SU-DHL-6 (cell line): ENCODE results near the gene CCNI.

Source experiments
- EZH2phosphoT487 ChIP-seq: fragments of 200-600 bp; sonication (generic), shearing (Covaris generic); conservative IDR thresholded peaks from 2 replicates; pipeline ENCODE4 v1.6.1; 2018; ENCODE audit warnings: mild to moderate bottlenecking, antibody characterized with exemption, low read length, moderate library complexity, mixed read lengths
- TF ChIP-seq, protein P1 (sequence below): fragments of 200-600 bp; sonication (generic); IDR thresholded peaks from one replicate; pipeline ENCODE4 v1.5.1; 2017; ENCODE audit warnings: antibody characterized with exemption, mild to moderate bottlenecking, low read length, moderate library complexity; ENCODE audit not compliant: insufficient read depth, poor library complexity, severe bottlenecking

DNA sequence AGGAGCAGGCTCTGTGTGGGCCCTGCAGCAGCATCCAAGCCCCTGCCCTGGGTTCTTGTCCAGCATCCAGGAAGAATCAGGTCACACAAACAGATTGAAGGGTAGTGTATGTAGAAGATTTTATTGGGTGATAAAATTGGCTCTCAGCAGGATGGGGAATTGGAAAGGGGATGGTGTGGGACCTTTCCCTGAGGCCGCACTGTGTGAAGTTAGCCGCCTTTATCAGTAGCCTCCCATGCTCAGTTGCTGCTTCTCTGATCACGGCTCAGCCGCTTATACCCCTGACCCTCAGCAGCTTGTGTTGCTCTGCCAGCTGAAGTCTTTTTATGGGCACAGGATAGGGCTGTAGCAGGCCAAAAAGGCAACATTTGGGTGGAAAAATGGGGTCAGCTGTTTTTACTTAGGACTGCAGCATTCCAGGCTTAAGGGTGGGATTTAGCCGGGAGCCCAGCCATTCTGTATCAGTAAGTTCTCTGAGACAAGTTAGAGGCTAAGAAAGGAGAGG is 46.0 kb upstream of the CCNI start:
- TF ChIP-seq, protein P1, sequence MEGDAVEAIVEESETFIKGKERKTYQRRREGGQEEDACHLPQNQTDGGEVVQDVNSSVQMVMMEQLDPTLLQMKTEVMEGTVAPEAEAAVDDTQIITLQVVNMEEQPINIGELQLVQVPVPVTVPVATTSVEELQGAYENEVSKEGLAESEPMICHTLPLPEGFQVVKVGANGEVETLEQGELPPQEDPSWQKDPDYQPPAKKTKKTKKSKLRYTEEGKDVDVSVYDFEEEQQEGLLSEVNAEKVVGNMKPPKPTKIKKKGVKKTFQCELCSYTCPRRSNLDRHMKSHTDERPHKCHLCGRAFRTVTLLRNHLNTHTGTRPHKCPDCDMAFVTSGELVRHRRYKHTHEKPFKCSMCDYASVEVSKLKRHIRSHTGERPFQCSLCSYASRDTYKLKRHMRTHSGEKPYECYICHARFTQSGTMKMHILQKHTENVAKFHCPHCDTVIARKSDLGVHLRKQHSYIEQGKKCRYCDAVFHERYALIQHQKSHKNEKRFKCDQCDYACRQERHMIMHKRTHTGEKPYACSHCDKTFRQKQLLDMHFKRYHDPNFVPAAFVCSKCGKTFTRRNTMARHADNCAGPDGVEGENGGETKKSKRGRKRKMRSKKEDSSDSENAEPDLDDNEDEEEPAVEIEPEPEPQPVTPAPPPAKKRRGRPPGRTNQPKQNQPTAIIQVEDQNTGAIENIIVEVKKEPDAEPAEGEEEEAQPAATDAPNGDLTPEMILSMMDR: no peak
- no peak for TF ChIP-seq EZH2phosphoT487
